ENCODE measurements around the gene RIPOR2. TPM values are rescaled to one million over a fixed set of nuclear protein-coding genes. Genes with fewer than 3 reads are reported as not detected.

RIPOR2 gene
- total and polyA plus RNA-seq, 4 donors, result 1.1 to 16.1 (median 6.1) TPM

GRCh38 chr6:24868765-24869164 lies 67.0 kb downstream of the RIPOR2 start:
- DNase-seq (no peak), ATAC-seq (ENCODE audit: low FRiP score) (no peak)
- no peaks in the 10 kb centered on the region for H3K36me3 ChIP-seq (ENCODE audit: control insufficient read depth in 1 of 2, insufficient read depth in 2 of 2, low read length in 1 of 2)
- peaks cover 1% of the 10 kb centered on the region for H3K9me3 ChIP-seq (ENCODE audit: control insufficient read depth, low read length)
- intact Hi-C loops (cut with DNase I), result no loop called here
- 96 to 98% methylated on average over 4 of the region's 4 CpGs for WGBS, 2 donors
- no peak overlapping the region for H3K27ac ChIP-seq (ENCODE audit: low read depth in 1 of 2, low read length in 2 of 2)
- H3K27me3 ChIP-seq (ENCODE audit: control insufficient read depth in 1 of 2, insufficient read depth in 2 of 2, low read length in 1 of 2), result no peaks in the 10 kb centered on the region
- H3K4me3 ChIP-seq (ENCODE audit: low read length in 2 of 2), result no peak overlapping the region
- H3K4me1 ChIP-seq (ENCODE audit: control insufficient read depth in 1 of 2, insufficient read depth in 2 of 2, low read length in 2 of 2), result no peaks in the 10 kb centered on the region

DNA sequence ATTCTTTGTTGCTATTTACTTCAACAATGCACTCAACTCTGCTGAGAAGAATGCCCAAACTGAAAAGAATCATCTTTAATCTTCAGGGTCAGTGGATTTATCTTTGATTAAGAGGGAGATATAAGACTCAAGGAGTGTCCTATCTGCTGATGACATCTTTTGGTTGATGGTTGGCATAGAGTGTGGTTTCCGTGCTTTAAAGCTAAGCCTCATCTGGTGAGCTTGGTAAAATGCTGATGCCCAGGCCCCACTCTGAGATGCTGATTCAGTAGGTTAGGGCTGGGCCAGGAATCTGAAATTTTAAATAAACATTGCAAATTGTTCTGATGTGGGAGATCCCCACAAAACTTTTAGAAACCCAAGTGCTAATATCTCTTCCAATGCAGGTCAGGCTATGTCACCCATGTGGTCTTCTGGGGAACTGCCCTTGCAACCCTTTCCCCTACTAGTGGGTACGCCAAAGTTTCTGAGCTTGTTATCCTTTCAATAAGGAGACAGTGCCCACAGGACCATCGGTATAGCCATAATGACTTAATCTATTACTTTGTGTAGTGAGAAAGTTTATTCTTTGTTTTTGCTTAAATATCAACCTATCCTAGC lies 68.6 kb downstream of the RIPOR2 start:
- intact Hi-C loops (cut with DNase I), result no loop called here
- Histone ChIP-seq H3K4me3 (ENCODE audit: low read length in 2 of 2) (no peak overlapping the region), H3K9me3 (ENCODE audit: control insufficient read depth, low read length) (peaks cover 1% of the 10 kb centered on the region), H3K27me3 (ENCODE audit: control insufficient read depth in 1 of 2, insufficient read depth in 2 of 2, low read length in 1 of 2) (no peaks in the 10 kb centered on the region), H3K4me1 (ENCODE audit: control insufficient read depth in 1 of 2, insufficient read depth in 2 of 2, low read length in 2 of 2) (no peaks in the 10 kb centered on the region), H3K27ac (ENCODE audit: low read depth in 1 of 2, low read length in 2 of 2) (no peak overlapping the region), H3K36me3 (ENCODE audit: control insufficient read depth in 1 of 2, insufficient read depth in 2 of 2, low read length in 1 of 2) (no peaks in the 10 kb centered on the region)
- WGBS, 2 donors, result 96 to 97% methylated on average over 3 of the region's 3 CpGs
- no peak for ATAC-seq (ENCODE audit: low FRiP score)
- no peak for DNase-seq

DNA sequence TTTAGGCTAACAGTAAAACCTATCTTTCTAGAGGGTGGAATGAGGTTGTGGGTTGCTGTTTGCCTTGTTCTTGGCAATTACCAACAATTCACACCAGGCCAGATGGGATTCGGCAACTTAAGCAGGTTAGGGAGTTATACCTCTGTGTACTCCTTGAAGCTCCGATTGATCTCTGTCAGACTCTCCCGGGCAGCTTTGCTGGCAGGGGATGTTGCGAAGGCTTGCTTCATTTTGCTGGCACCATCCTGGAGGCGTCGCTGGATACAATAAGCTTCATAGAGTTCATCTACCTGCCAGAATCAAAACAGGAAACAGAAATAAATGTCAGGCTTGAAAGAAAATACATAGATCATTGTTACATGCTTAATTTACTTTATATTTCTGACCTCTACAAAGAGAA lies 70.6 kb downstream of the RIPOR2 start:
- ATAC-seq (ENCODE audit: low FRiP score), result no peak
- Histone ChIP-seq H3K36me3 (ENCODE audit: control insufficient read depth in 1 of 2, insufficient read depth in 2 of 2, low read length in 1 of 2) (no peaks in the 10 kb centered on the region), H3K27me3 (ENCODE audit: control insufficient read depth in 1 of 2, insufficient read depth in 2 of 2, low read length in 1 of 2) (no peaks in the 10 kb centered on the region), H3K9me3 (ENCODE audit: control insufficient read depth, low read length) (peaks cover 1% of the 10 kb centered on the region), H3K27ac (ENCODE audit: low read depth in 1 of 2, low read length in 2 of 2) (no peak overlapping the region), H3K4me3 (ENCODE audit: low read length in 2 of 2) (no peak overlapping the region), H3K4me1 (ENCODE audit: control insufficient read depth in 1 of 2, insufficient read depth in 2 of 2, low read length in 2 of 2) (no peaks in the 10 kb centered on the region)
- no peak for DNase-seq
- WGBS, 2 donors, result 75 to 81% methylated on average over 6 of the region's 6 CpGs
- intact Hi-C loops (cut with DNase I), result no loop called here

GRCh38 chr6:24864343-24864742 lies 71.4 kb downstream of the RIPOR2 start:
- intact Hi-C loops (cut with DNase I), result no loop called here
- Histone ChIP-seq H3K27ac (ENCODE audit: low read depth in 1 of 2, low read length in 2 of 2) (no peak overlapping the region), H3K9me3 (ENCODE audit: control insufficient read depth, low read length) (peaks cover 1% of the 10 kb centered on the region), H3K4me1 (ENCODE audit: control insufficient read depth in 1 of 2, insufficient read depth in 2 of 2, low read length in 2 of 2) (no peaks in the 10 kb centered on the region), H3K27me3 (ENCODE audit: control insufficient read depth in 1 of 2, insufficient read depth in 2 of 2, low read length in 1 of 2) (no peaks in the 10 kb centered on the region), H3K4me3 (ENCODE audit: low read length in 2 of 2) (no peak overlapping the region), H3K36me3 (ENCODE audit: control insufficient read depth in 1 of 2, insufficient read depth in 2 of 2, low read length in 1 of 2) (no peaks in the 10 kb centered on the region)
- no peak for DNase-seq
- 74 to 86% methylated on average over 1 of the region's 1 CpG for WGBS, 2 donors
- ATAC-seq (ENCODE audit: low FRiP score), result no peak

DNA sequence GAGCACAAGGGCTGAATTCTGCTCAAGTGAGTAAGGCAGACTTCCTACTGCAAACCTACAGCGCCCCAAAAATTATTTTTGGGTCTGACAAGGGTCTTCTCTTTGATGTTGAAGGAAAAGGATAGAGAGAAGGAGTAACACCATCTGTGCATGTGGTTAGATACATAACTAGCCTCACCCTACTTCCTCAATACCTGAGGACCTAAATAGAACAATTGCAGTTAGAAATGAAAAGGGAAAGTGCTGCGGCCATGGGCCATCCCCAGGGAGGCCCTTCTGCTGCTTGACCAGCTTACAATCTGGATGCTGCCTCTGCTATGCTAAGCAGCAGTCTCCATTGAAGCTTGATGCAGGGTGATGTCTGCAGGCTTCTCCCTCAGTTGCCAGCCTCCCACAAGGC lies 73.8 kb downstream of the RIPOR2 start:
- no peak for ATAC-seq (ENCODE audit: low FRiP score)
- H3K27me3 ChIP-seq (ENCODE audit: control insufficient read depth in 1 of 2, insufficient read depth in 2 of 2, low read length in 1 of 2), result no peaks in the 10 kb centered on the region
- DNase-seq, result no peak
- no peaks in the 10 kb centered on the region for H3K4me1 ChIP-seq (ENCODE audit: control insufficient read depth in 1 of 2, insufficient read depth in 2 of 2, low read length in 2 of 2)
- H3K27ac ChIP-seq (ENCODE audit: low read depth in 1 of 2, low read length in 2 of 2), result no peak overlapping the region
- 90 to 94% methylated on average over 2 of the region's 2 CpGs for WGBS, 2 donors
- H3K36me3 ChIP-seq (ENCODE audit: control insufficient read depth in 1 of 2, insufficient read depth in 2 of 2, low read length in 1 of 2), result no peaks in the 10 kb centered on the region
- H3K4me3 ChIP-seq (ENCODE audit: low read length in 2 of 2), result no peak overlapping the region
- intact Hi-C loops (cut with DNase I), result no loop called here
- peaks cover 1% of the 10 kb centered on the region for H3K9me3 ChIP-seq (ENCODE audit: control insufficient read depth, low read length)

DNA sequence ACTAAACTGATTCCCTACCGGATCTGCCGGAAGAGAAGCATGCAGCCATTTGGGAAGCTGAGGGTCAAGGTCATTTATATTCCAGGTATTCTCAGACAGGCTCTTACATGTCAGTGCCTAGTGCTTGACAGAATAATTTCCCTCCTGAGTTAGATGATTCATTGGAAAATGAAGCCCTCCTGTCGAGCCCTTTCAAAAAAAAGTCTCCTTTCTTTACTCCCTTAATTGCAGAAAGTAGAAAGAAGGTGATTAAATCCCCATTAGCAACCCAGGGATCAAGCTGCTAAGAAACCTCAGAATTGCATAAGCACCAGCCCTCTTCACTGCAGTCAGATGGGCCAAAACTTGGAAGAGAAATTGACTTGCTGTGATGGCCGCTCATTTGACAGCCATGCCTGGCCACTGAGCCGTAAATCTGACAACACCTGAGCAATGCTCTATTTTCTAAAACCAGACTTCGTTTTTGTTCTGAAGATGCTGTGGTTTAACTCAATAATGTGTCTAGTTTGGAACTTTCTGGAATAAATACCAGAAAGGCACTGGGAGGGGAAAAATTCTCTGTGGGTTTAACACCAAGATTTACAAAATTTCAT lies 76.1 kb downstream of the RIPOR2 start:
- intact Hi-C loops (cut with DNase I), result loop anchor here in 1 of 2 donors (5.0 kb wide), 1 partner anchor 133 kb away; no protein-coding TSS in a partner anchor
- no peaks in the 10 kb centered on the region for H3K4me1 ChIP-seq (ENCODE audit: control insufficient read depth in 1 of 2, insufficient read depth in 2 of 2, low read length in 2 of 2)
- DNase-seq, result no peak
- no peaks in the 10 kb centered on the region for H3K36me3 ChIP-seq (ENCODE audit: control insufficient read depth in 1 of 2, insufficient read depth in 2 of 2, low read length in 1 of 2)
- no peak for ATAC-seq (ENCODE audit: low FRiP score)
- H3K9me3 ChIP-seq (ENCODE audit: control insufficient read depth, low read length), result no peaks in the 10 kb centered on the region
- no peak overlapping the region for H3K27ac ChIP-seq (ENCODE audit: low read depth in 1 of 2, low read length in 2 of 2)
- no peak overlapping the region for H3K4me3 ChIP-seq (ENCODE audit: low read length in 2 of 2)
- H3K27me3 ChIP-seq (ENCODE audit: control insufficient read depth in 1 of 2, insufficient read depth in 2 of 2, low read length in 1 of 2), result no peaks in the 10 kb centered on the region
- WGBS, 2 donors, result 85% methylated on average over 6 of the region's 6 CpGs

DNA sequence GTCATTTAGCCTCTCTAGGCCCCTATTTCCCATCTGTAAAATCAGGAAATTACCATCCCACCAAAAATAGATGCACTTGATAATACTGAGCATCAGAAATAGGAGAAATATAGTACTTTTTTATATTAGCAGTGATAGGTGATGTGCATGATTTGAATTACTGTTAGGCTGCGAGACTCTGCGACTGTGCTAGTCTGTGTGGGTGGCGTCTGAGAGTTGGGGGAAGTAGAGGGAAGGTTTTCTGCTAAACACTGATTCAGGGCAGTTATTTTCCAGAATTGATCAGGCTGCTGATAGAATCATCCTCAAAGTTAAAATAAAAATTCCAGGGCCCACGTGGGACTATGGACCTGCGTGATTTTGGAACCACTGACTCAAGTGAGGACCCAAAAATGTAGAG lies 76.6 kb downstream of the RIPOR2 start:
- no peaks in the 10 kb centered on the region for H3K36me3 ChIP-seq (ENCODE audit: control insufficient read depth in 1 of 2, insufficient read depth in 2 of 2, low read length in 1 of 2)
- no peaks in the 10 kb centered on the region for H3K27me3 ChIP-seq (ENCODE audit: control insufficient read depth in 1 of 2, insufficient read depth in 2 of 2, low read length in 1 of 2)
- no peak overlapping the region for H3K27ac ChIP-seq (ENCODE audit: low read depth in 1 of 2, low read length in 2 of 2)
- intact Hi-C loops (cut with DNase I), result loop anchor here in 1 of 2 donors (5.0 kb wide), 1 partner anchor 133 kb away; no protein-coding TSS in a partner anchor
- H3K9me3 ChIP-seq (ENCODE audit: control insufficient read depth, low read length), result no peaks in the 10 kb centered on the region
- WGBS, 2 donors, result 91 to 93% methylated on average over 5 of the region's 5 CpGs
- ATAC-seq (ENCODE audit: low FRiP score) (no peak), DNase-seq (no peak)
- H3K4me3 ChIP-seq (ENCODE audit: low read length in 2 of 2), result no peak overlapping the region
- no peaks in the 10 kb centered on the region for H3K4me1 ChIP-seq (ENCODE audit: control insufficient read depth in 1 of 2, insufficient read depth in 2 of 2, low read length in 2 of 2)

- Histone ChIP-seq H3K36me3 (ENCODE audit: control insufficient read depth in 1 of 2, insufficient read depth in 2 of 2, low read length in 1 of 2) (no peaks in the 10 kb centered on the region), H3K4me3 (ENCODE audit: low read length in 2 of 2) (no peak overlapping the region), H3K27ac (ENCODE audit: low read depth in 1 of 2, low read length in 2 of 2) (no peak overlapping the region), H3K4me1 (ENCODE audit: control insufficient read depth in 1 of 2, insufficient read depth in 2 of 2, low read length in 2 of 2) (no peaks in the 10 kb centered on the region), H3K9me3 (ENCODE audit: control insufficient read depth, low read length) (no peaks in the 10 kb centered on the region), H3K27me3 (ENCODE audit: control insufficient read depth in 1 of 2, insufficient read depth in 2 of 2, low read length in 1 of 2) (no peaks in the 10 kb centered on the region)
- 84 to 85% methylated on average over 1 of the region's 1 CpG for WGBS, 2 donors
- ATAC-seq (ENCODE audit: low FRiP score) (peak; percentile 24), DNase-seq (no peak)
- intact Hi-C loops (cut with DNase I), result loop anchor here in 1 of 2 donors (5.0 kb wide), 1 partner anchor 134 kb away; no protein-coding TSS in a partner anchor
Observed at GRCh38 chr6:24858177-24858653, 77.5 kb downstream of the RIPOR2 start.

Measured in aorta (tissue), 5 donors.